A673 (cell line): ENCODE results near the gene FSTL1. TPM values are rescaled to one million over a fixed set of nuclear protein-coding genes. Genes with fewer than 3 reads are reported as not detected.
"Not testable (repeated sequence)": the region's sequence is repeated elsewhere in the genome, so short reads cannot be mapped to it uniquely, and the experiment has no call there.

Source experiments
- BruUV-seq: library from RNA; stranded (reverse); fragments of 400-500 nt; replicated peaks from 2 replicates; lab custom pipeline; 2021; lab: Mats Ljungman, UMichigan
- CTCF ChIA-PET: fragments of 300-600 bp; sonication (Branson Sonifier 250); formaldehyde crosslinking; loops from one replicate; lab custom pipeline; 2022; ENCODE audit warnings: antibody characterized with exemption; lab: Charles Lee
- POLR2A ChIA-PET: fragments of 300-600 bp; sonication (Branson Sonifier 250); formaldehyde crosslinking; loops from one replicate; lab custom pipeline; 2022; ENCODE audit warnings: antibody characterized with exemption; ENCODE audit not compliant: low non-redundant PET; lab: Charles Lee
- DNase-seq: peaks from one replicate; pipeline ENCODE4 v3.0.0-alpha.2; 2015; ENCODE audit warnings: low spot score
- H3K27ac ChIP-seq: fragments of 200-600 bp; sonication (generic); 2 replicates; pipeline ENCODE4 v1.5.1; 2016; ENCODE audit warnings: mixed run types, low read depth, mild to moderate bottlenecking, mixed read lengths, antibody characterized with exemption, low read length; ENCODE audit not compliant: poor library complexity, severe bottlenecking
- H3K27me3 ChIP-seq: fragments of 200-600 bp; sonication (generic); replicated peaks from 2 replicates; pipeline ENCODE4 v1.6.1; 2017; ENCODE audit warnings: mixed run types, low read depth, mild to moderate bottlenecking, mixed read lengths, antibody characterized with exemption, low read length; ENCODE audit not compliant: insufficient read depth, poor library complexity
- H3K36me3 ChIP-seq: fragments of 200-600 bp; sonication (generic); 2 replicates; pipeline ENCODE4 v1.6.1; 2016; ENCODE audit warnings: mixed run types, mild to moderate bottlenecking, mixed read lengths, antibody characterized with exemption, low read length; ENCODE audit not compliant: insufficient read depth, poor library complexity, severe bottlenecking
- H3K4me1 ChIP-seq: fragments of 200-600 bp; sonication (generic); 2 replicates; pipeline ENCODE4 v1.6.1; 2017; ENCODE audit warnings: mixed run types, mild to moderate bottlenecking, mixed read lengths, antibody characterized with exemption, low read length; ENCODE audit not compliant: insufficient read depth, poor library complexity, severe bottlenecking
- H3K4me3 ChIP-seq: fragments of 200-600 bp; sonication (generic); 2 replicates; pipeline ENCODE4 v1.5.1; 2016; ENCODE audit warnings: low read depth, mixed run types, mild to moderate bottlenecking, mixed read lengths, low read length; ENCODE audit not compliant: poor library complexity, severe bottlenecking
- H3K9me3 ChIP-seq: fragments of 200-600 bp; sonication (generic); 2 replicates; pipeline ENCODE4 v1.6.1; 2016; ENCODE audit warnings: mixed run types, low read depth, mild to moderate bottlenecking, mixed read lengths, antibody characterized with exemption, low read length; ENCODE audit not compliant: poor library complexity, severe bottlenecking
- CTCF ChIP-seq: fragments of 300-800, 200-600 bp; sonication (generic); conservative IDR thresholded peaks from 2 replicates; pipeline ENCODE4 v1.5.1; 2017; ENCODE audit warnings: low read depth, mild to moderate bottlenecking, antibody characterized with exemption, low read length, moderate library complexity, mixed read lengths
- EZH2 ChIP-seq: fragments of 200-600 bp; sonication (generic); IDR thresholded peaks from 2 replicates; pipeline ENCODE4 v1.6.1; 2017; ENCODE audit warnings: borderline replicate concordance, low read depth, mild to moderate bottlenecking, mixed read lengths, antibody characterized with exemption, low read length; ENCODE audit not compliant: poor library complexity, severe bottlenecking
- intact Hi-C: fragments of 100-400 bp; cut with micrococcal nuclease; formaldehyde crosslinking; loops from one replicate; pipeline ENCODE4 v1.10.0; 2022; ENCODE audit not compliant: unreplicated experiment
- total RNA-seq: library from RNA; stranded (reverse); gene quantifications from 2 replicates; pipeline ENCODE4 v1.2.3, GENCODE V29; 2021

FSTL1 gene
- total RNA-seq, 1 experiment from 2014 or later: 122 TPM

- no peaks in the 10 kb centered on the region for H3K27me3 ChIP-seq
- no TSS peak for BruUV-seq
- ChIA-PET CTCF (interaction anchor here (1.1 kb wide), 1 partner anchor 166 kb away, joined by 3 read pairs; no protein-coding TSS in a partner anchor), POLR2A (no interaction called here)
- H3K9me3 ChIP-seq: no peaks in the 10 kb centered on the region
- no peaks in the 10 kb centered on the region for H3K4me1 ChIP-seq
- H3K36me3 ChIP-seq: peaks cover 12% of the 10 kb centered on the region
- no peak overlapping the region for H3K27ac ChIP-seq
- no peak for TF ChIP-seq CTCF
- TF ChIP-seq EZH2: no peak
- H3K4me3 ChIP-seq: no peak overlapping the region
- intact Hi-C loops: no loop called here
- no peak for DNase-seq
Measured at GRCh38 chr3:120393243-120393642, 57.5 kb downstream of the FSTL1 start.

- POLR2A ChIA-PET: no interaction called here
- DNase-seq: no peak
- no peaks in the 10 kb centered on the region for H3K9me3 ChIP-seq
- no peak overlapping the region for H3K27ac ChIP-seq
- intact Hi-C loops: no loop called here
- BruUV-seq: no TSS peak
- CTCF ChIA-PET: no interaction called here
- no peaks in the 10 kb centered on the region for H3K27me3 ChIP-seq
- no peaks in the 10 kb centered on the region for H3K36me3 ChIP-seq
- TF ChIP-seq CTCF (no peak), EZH2 (no peak)
- no peak overlapping the region for H3K4me3 ChIP-seq
- H3K4me1 ChIP-seq: no peaks in the 10 kb centered on the region
Measured at GRCh38 chr3:120382941-120383447, 67.8 kb downstream of the FSTL1 start.

- intact Hi-C loops: no loop called here
- Histone ChIP-seq H3K4me1 (no peaks in the 10 kb centered on the region), H3K36me3 (no peaks in the 10 kb centered on the region), H3K27me3 (no peaks in the 10 kb centered on the region), H3K9me3 (no peaks in the 10 kb centered on the region), H3K4me3 (no peak overlapping the region), H3K27ac (no peak overlapping the region)
- no TSS peak for BruUV-seq
- no peak for TF ChIP-seq CTCF
- TF ChIP-seq EZH2: no peak
- no peak for DNase-seq
- ChIA-PET POLR2A (no interaction called here), CTCF (no interaction called here)
Measured at GRCh38 chr3:120381503-120381902, 69.3 kb downstream of the FSTL1 start.

- CTCF ChIA-PET, POLR2A ChIA-PET, H3K36me3 ChIP-seq, BruUV-seq, DNase-seq, H3K27ac ChIP-seq, intact Hi-C loops, H3K4me3 ChIP-seq, H3K9me3 ChIP-seq, H3K4me1 ChIP-seq, H3K27me3 ChIP-seq: not testable (repeated sequence)
Measured at GRCh38 chr3:120377948-120378347, 72.8 kb downstream of the FSTL1 start.
